HepG2 (cell line): ENCODE results near the gene STX1B. TPM values are rescaled to one million over a fixed set of nuclear protein-coding genes. Genes with fewer than 3 reads are reported as not detected.

Source experiments
- MED13 ChIP-seq: sonication (generic); formaldehyde crosslinking; IDR thresholded peaks from 2 replicates; pipeline ENCODE4 v1.5.0; 2020; ENCODE audit warnings: missing genetic modification reagents
- PPARG ChIP-seq: conservative IDR thresholded peaks from 2 replicates; pipeline ENCODE4 v1.6.1; 2016; ENCODE audit warnings: missing biosample characterization, missing genetic modification reagents
- RFXAP ChIP-seq: sonication (generic); formaldehyde crosslinking; IDR thresholded peaks from 2 replicates; pipeline ENCODE4 v1.4.0; 2020; ENCODE audit warnings: missing genetic modification reagents, borderline replicate concordance
- SOX13 ChIP-seq, 3 experiments: fragments of 450-650 bp in 1 of 3; sonication (generic) in 1 of 3; formaldehyde crosslinking in 1 of 3; IDR thresholded peaks in 2 of 3; conservative IDR thresholded peaks in 1 of 3; 2 replicates each; pipeline versions ENCODE4 v1.5.0 to v1.6.1; 2016 to 2020; ENCODE audit warnings: antibody characterized with exemption in 1 of 3, mild to moderate bottlenecking in 1 of 3, missing compliant biosample characterization in 1 of 3, missing genetic modification reagents in 1 of 3, moderate library complexity in 1 of 3
- SOX5 ChIP-seq: IDR thresholded peaks from 2 replicates; pipeline ENCODE4 v1.6.1; 2016; ENCODE audit warnings: borderline replicate concordance
- ZFX ChIP-seq: sonication (generic); formaldehyde crosslinking; IDR thresholded peaks from 2 replicates; pipeline ENCODE4 v1.4.0; 2020; ENCODE audit warnings: mild to moderate bottlenecking, low read depth, missing genetic modification reagents, moderate library complexity
- ZHX1 ChIP-seq: sonication (generic); formaldehyde crosslinking; IDR thresholded peaks from 2 replicates; pipeline ENCODE4 v1.8.1; 2022; ENCODE audit warnings: low read depth, mild to moderate bottlenecking, missing genetic modification reagents
- ZNF362 ChIP-seq: sonication (generic); formaldehyde crosslinking; IDR thresholded peaks from 2 replicates; pipeline ENCODE4 v1.4.0; 2020; ENCODE audit warnings: missing genetic modification reagents, mild to moderate bottlenecking, borderline replicate concordance
- ZNF556 ChIP-seq: sonication (generic); formaldehyde crosslinking; IDR thresholded peaks from 2 replicates; pipeline ENCODE4 v1.4.0; 2020; ENCODE audit warnings: mild to moderate bottlenecking, missing genetic modification reagents, borderline replicate concordance
- polyA plus RNA-seq, 8 experiments: library from polyadenylated mRNA; depleted of rRNA in 3 of 8; stranded (reverse) in 7 of 8; unstranded in 1 of 8; fragments of >200 nt; fragmentation: Illumina TruSeq in 4 of 8; extraction: Trizol in 4 of 8; gene quantifications; 2 replicates each; pipeline versions ENCODE4 v1.2.1 to v1.2.3, GENCODE V29; 2011 to 2016; ENCODE audit warnings: low read depth in 4 of 8, missing spikeins in 1 of 8, mixed read lengths in 1 of 8; ENCODE audit not compliant: insufficient read depth in 1 of 8
- total RNA-seq, 5 experiments: library from RNA; depleted of rRNA; stranded (reverse); fragments of >200 nt; fragmentation: Illumina TruSeq; extraction: Trizol; gene quantifications; 2 replicates each; pipeline ENCODE4 v1.2.3, GENCODE V29; 2016; ENCODE audit warnings: low read depth in 1 of 5
- TF ChIP-seq, protein P1 (sequence below): sonication (generic); formaldehyde crosslinking; IDR thresholded peaks from 2 replicates; pipeline ENCODE4 v1.4.0; 2020; ENCODE audit warnings: missing genetic modification reagents, borderline replicate concordance
- TF ChIP-seq, protein P2 (sequence below), 2 experiments: sonication (generic) in 1 of 2; formaldehyde crosslinking in 1 of 2; IDR thresholded peaks; 2 replicates each; pipeline versions ENCODE4 v1.4.0 to v1.6.1; 2016 to 2020; ENCODE audit warnings: borderline replicate concordance in 1 of 2, low read depth in 1 of 2, mild to moderate bottlenecking in 1 of 2, missing genetic modification reagents in 1 of 2

STX1B gene
- total and polyA plus RNA-seq, 2 of the 13 experiments (the other 11 are each of a cell fraction or from before 2014, with no cell fraction given): 2.1 to 3.0 TPM

DNA sequence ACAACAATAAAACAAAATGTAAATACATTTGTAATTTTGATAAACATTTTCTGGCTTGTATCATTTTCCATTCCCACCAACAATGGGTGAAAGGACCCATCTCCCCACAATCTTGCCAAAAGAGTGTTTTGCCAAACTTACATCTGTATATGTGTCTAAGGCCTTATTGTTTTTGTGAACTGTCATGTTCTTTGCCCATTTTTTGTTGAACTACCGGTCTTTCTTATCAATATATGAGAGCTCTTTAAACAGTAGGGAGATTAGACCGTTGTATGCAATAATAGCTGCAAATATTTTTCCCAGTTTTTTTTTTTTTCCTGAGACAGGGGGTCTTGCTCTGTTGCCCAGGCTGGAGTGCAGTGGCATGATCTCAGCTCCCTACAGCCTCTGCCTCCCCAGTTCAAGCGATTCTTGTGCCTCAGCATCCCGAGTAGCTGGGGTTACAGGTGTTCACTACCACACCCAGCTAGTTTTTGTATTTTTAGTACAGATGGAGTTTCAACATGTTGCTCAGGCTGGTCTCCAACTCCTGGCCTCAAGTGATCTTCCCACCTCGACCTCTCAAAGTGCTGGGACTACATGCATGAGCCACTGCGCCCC is 13.3 kb upstream of the STX1B start (continued):
- TF ChIP-seq ZHX1 (CRISPR knock-in tag) (no peak), SOX13 (IDR thresholded peaks at IDR 0.05) (no peak), SOX13 (CRISPR knock-in tag; conservative IDR thresholded peaks at IDR 0.05 in 1 of 2, IDR thresholded peaks at IDR 0.05 in 1 of 2) (peak in 1 of 2 experiments; percentile 59; a peak in 1 of 4 replicates), ZFX (no peak), ZNF362 (CRISPR knock-in tag) (peak; percentile 93), ZNF556 (no peak), RFXAP (0 out of 2 replicates have a peak, but pooled peaks have one; percentile 2), PPARG (CRISPR knock-in tag) (0 out of 2 replicates have a peak, but pooled peaks have one; percentile 23), SOX5 (CRISPR knock-in tag) (peak; percentile 46; the same call in 1 of the 2 replicates), MED13 (CRISPR knock-in tag) (no peak)
- TF ChIP-seq, protein P1, sequence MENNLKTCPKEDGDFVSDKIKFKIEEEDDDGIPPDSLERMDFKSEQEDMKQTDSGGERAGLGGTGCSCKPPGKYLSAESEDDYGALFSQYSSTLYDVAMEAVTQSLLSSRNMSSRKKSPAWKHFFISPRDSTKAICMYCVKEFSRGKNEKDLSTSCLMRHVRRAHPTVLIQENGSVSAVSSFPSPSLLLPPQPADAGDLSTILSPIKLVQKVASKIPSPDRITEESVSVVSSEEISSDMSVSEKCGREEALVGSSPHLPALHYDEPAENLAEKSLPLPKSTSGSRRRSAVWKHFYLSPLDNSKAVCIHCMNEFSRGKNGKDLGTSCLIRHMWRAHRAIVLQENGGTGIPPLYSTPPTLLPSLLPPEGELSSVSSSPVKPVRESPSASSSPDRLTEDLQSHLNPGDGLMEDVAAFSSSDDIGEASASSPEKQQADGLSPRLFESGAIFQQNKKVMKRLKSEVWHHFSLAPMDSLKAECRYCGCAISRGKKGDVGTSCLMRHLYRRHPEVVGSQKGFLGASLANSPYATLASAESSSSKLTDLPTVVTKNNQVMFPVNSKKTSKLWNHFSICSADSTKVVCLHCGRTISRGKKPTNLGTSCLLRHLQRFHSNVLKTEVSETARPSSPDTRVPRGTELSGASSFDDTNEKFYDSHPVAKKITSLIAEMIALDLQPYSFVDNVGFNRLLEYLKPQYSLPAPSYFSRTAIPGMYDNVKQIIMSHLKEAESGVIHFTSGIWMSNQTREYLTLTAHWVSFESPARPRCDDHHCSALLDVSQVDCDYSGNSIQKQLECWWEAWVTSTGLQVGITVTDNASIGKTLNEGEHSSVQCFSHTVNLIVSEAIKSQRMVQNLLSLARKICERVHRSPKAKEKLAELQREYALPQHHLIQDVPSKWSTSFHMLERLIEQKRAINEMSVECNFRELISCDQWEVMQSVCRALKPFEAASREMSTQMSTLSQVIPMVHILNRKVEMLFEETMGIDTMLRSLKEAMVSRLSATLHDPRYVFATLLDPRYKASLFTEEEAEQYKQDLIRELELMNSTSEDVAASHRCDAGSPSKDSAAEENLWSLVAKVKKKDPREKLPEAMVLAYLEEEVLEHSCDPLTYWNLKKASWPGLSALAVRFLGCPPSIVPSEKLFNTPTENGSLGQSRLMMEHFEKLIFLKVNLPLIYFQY (CRISPR knock-in tag): no peak
- TF ChIP-seq, protein P2, sequence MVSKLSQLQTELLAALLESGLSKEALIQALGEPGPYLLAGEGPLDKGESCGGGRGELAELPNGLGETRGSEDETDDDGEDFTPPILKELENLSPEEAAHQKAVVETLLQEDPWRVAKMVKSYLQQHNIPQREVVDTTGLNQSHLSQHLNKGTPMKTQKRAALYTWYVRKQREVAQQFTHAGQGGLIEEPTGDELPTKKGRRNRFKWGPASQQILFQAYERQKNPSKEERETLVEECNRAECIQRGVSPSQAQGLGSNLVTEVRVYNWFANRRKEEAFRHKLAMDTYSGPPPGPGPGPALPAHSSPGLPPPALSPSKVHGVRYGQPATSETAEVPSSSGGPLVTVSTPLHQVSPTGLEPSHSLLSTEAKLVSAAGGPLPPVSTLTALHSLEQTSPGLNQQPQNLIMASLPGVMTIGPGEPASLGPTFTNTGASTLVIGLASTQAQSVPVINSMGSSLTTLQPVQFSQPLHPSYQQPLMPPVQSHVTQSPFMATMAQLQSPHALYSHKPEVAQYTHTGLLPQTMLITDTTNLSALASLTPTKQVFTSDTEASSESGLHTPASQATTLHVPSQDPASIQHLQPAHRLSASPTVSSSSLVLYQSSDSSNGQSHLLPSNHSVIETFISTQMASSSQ (IDR thresholded peaks at IDR 0.05; ENCODE audit: low read depth): peak; percentile 13; the same call in 1 of the 2 replicates
- TF ChIP-seq, protein P2 (CRISPR knock-in tag; IDR thresholded peaks at IDR 0.05; ENCODE audit: borderline replicate concordance): no peak
